NCI-H2227 (cell line): ENCODE results near the gene RBMY1D.
"Not testable (repeated sequence)": the region's sequence is repeated elsewhere in the genome, so short reads cannot be mapped to it uniquely, and the experiment has no call there.

Experiments
- DNase-seq: peaks from one replicate; lab custom pipeline; 2025; ENCODE audit not compliant: unreplicated experiment; lab: John Stamatoyannopoulos, UW

RBMY1D gene

DNA sequence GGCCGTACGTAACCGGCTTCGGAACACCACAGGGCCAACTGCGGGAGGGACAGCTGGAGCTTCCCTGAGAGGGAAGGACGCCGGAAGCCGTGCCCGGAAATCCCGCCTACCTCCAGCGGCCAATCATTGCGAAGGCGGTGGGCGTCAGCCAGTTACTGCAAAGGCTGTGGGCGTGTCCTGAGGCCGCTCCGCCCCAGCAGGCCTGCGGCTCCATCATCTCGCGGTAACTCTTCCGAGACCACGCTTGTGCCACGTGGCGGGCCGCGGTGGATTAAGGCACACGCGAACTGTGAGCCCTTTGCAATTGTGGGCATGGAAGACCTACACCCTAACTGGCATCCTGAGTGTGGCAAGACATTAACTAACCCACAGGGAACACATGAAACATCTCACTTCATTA lies at the start of gene RBMY1D:
Gene RBMY1D, minus strand, starts transcription at position 101 of the 400 bp plus-strand sequence. CDS start 2,013 bp downstream, outside the sequence.
- not testable (repeated sequence) for DNase-seq

DNA sequence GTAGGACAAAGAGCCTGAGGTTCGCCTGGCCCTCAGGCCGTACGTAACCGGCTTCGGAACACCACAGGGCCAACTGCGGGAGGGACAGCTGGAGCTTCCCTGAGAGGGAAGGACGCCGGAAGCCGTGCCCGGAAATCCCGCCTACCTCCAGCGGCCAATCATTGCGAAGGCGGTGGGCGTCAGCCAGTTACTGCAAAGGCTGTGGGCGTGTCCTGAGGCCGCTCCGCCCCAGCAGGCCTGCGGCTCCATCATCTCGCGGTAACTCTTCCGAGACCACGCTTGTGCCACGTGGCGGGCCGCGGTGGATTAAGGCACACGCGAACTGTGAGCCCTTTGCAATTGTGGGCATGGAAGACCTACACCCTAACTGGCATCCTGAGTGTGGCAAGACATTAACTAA lies 23.6 kb upstream of the RBMY1D start, which contains the start of gene RBMY1E:
Gene RBMY1E, minus strand, starts transcription at position 101 of the 400 bp plus-strand sequence. CDS start 1,978 bp downstream, outside the sequence.
- not testable (repeated sequence) for DNase-seq

DNA sequence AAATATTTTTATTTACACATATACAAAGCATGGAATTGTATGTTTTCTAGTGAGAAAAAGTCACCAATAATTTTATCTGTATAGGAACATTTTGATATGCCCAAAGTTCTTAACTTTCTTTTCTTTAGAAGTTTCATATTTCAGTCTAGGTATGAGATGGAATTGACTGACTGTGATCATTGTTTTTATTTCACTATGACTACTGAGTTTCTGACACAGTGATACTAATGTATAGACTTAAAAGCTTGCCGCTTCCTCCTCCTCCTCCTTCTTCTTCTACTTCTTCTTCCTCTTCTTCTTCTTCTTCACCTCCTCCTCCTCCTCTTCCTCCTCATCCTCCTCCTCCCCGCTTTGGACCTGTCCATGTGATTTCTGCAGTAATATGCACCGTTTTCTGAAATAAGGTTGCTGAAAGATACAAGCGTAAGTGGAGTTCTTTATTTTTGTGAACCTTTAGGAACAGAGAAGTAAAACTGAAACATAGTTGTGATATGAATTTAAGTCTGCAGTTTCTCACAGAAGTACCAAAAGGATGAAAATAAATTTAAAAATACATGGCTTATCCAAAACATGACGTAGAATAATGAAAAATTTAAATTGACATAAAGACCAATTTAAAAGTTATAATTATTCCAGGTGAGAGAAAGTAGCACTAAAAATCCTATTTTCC lies 24.8 kb downstream of the RBMY1D start:
- not testable (repeated sequence) for DNase-seq

DNA sequence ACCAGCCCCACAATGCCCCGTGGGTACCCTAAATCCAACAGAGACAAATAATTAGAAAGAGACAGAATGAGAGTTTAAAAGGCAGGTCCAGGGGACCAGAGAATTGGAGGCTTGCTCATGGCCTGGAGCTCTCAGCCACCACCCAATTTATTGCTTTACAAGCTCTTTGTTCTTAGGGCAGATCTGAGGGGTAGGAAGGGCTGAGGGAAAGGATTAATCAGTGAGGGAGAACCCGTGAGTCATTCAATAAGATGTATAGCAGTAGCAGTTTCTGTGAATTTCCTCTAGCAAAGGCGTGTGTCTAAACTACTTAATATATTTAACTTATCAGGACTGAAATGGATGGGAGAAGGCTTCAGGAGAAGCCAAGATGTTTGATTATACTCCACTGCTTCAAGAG lies 48.8 kb downstream of the RBMY1D start:
- DNase-seq, result no peak

DNA sequence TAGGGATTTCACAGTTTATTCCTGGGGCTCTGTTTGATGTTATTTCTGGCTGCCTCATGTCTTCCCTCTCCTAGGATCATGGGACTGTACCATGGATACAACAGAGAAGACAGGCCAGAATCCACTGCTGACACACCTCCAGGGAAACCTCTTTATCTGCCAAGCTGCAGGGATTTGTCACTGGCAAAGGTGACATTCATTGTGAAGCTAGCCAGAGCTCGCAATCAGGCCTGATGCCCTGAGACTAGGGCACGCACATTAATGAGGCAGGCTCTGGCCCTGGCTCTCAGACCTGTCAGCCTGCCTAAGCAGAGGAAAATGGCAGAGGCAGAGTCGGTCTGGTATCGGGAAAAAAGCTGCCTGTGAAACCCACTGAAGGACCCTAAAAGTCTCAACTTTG lies 52.2 kb downstream of the RBMY1D start:
- no peak for DNase-seq

DNA sequence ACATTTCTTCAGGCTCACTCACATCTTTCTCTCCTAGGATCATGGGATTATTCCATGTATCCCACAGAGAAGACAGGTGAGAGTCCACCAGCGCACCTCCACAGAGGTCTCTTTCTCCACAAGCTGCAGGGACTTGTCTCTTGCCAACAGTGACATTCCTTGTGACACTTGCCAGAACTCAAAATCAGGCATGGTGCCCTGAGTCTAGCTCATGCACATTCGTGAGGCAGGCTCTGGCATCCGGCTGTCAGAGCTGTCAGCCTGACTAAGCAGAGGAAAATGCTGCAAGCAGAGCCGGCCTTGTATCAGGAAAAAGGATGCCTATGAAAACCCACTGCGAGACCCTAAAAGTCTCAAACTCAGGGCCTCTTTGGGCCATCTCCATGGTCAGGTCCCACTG lies 54.8 kb downstream of the RBMY1D start:
- no peak for DNase-seq

DNA sequence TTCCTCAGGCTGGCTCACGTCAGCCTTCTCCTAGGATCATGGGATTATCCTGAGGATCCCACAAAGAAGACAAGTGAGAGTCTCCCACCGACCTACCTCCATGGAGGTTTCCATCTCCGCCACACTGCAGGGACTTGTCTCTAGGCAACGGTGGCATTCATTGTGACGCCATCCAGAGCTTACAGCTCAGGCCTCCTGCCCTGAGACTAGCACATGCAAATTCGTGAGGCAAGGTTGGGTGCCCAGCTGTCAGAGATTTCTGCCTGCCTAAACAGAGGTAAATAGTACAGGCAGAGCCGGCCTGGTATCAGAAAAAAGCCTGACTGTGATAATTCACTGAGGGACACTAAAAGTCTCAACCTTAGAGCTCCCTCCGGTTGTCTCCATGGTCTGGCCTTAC lies 58.0 kb downstream of the RBMY1D start:
- no peak for DNase-seq

DNA sequence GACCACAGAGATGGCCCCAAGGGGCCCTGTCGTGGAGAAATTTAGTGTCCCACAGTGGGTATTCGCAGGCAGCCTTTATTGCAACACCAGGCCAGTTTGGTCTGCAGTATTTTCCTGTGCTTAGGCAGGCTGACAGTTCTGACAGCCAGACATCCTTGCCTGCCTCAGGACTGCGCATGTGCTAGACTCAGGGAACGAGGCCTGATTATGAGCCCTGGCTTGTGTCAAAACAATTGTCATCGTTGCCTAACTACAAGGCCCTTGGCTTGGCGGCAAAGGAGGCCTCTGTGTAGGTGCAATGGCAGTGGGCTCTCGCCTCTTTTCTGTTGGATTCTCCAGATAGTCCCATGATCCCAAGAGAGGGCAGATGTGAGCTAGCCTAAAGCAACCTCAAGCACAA lies 59.3 kb downstream of the RBMY1D start:
- no peak for DNase-seq
